ENCODE data around the gene HIC1.

- no peak for TF ChIP-seq POLR2A (IDR thresholded peaks at IDR 0.05)
- TF ChIP-seq CTCF (IDR thresholded peaks at IDR 0.05): no peak
- no peak for TF ChIP-seq POLR2AphosphoS5 (IDR thresholded peaks at IDR 0.05)
Measured at GRCh38 chr17:2068519-2069051, 13.7 kb downstream of the HIC1 start.
